ENCODE results near the gene NCAM1.

The NCAM1 gene

DNA sequence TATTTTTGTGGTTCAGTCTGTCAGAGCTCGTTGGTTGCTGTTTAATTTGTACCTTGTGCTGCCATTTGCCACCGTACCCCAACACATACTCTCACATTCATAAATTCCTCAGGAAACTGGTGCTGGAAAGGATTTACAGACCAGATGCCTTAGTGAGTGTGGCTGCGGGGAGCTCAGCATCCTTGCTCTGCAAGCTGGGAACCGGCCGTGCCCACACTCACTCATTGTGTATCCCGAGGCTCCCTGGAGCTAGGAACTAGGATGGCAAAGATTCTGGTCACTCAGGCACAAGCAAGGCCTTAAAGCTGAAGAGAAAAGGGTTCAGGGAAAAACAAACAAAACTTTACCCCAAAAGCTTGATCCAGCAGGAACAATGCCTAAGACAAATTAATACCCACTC is 288.6 kb downstream of the NCAM1 start:
- Histone ChIP-seq H3K9me3 (ENCODE audit: insufficient read depth, low read length, severe bottlenecking) (no peaks in the 10 kb centered on the region), H3K27me3 (ENCODE audit: insufficient read depth, low read length, poor library complexity) (no peaks in the 10 kb centered on the region), H3K4me3 (ENCODE audit: low read depth in 1 of 2, low read length in 2 of 2) (no peak overlapping the region), H4K20me1 (ENCODE audit: insufficient read depth, low read length) (no peaks in the 10 kb centered on the region), H2AFZ (ENCODE audit: low read depth, low read length) (no peak overlapping the region), H3K36me3 (ENCODE audit: insufficient read depth, low read length) (no peaks in the 10 kb centered on the region), H3K4me2 (ENCODE audit: insufficient read depth, low read length) (no peak overlapping the region), H3K9ac (ENCODE audit: low read depth, low read length) (no peak overlapping the region), H3K79me2 (ENCODE audit: insufficient read depth, low read length) (no peaks in the 10 kb centered on the region), H3K4me1 (ENCODE audit: insufficient read depth, low read length) (no peaks in the 10 kb centered on the region), H3K27ac (ENCODE audit: low read length) (no peak overlapping the region)
- no peak for ATAC-seq (ENCODE audit: insufficient read depth, low read depth)
- TF ChIP-seq EZH2 (IDR thresholded peaks at IDR 0.05; ENCODE audit: borderline replicate concordance, low read depth, low read length, severe bottlenecking) = no peak
- TF ChIP-seq CTCF (IDR thresholded peaks at IDR 0.05; ENCODE audit: borderline replicate concordance, extremely low read depth, low read length, poor library complexity, severe bottlenecking) = no peak
- DNase-seq = no peak

- Histone ChIP-seq H3K79me2 (ENCODE audit: insufficient read depth, low read length) (no peaks in the 10 kb centered on the region), H2AFZ (ENCODE audit: low read depth, low read length) (no peak overlapping the region), H4K20me1 (ENCODE audit: insufficient read depth, low read length) (no peaks in the 10 kb centered on the region), H3K27me3 (ENCODE audit: insufficient read depth, low read length, poor library complexity) (no peaks in the 10 kb centered on the region), H3K4me2 (ENCODE audit: insufficient read depth, low read length) (no peak overlapping the region), H3K36me3 (ENCODE audit: insufficient read depth, low read length) (no peaks in the 10 kb centered on the region), H3K9ac (ENCODE audit: low read depth, low read length) (no peak overlapping the region), H3K9me3 (ENCODE audit: insufficient read depth, low read length, severe bottlenecking) (no peaks in the 10 kb centered on the region), H3K4me3 (ENCODE audit: low read depth in 1 of 2, low read length in 2 of 2) (no peak overlapping the region), H3K27ac (ENCODE audit: low read length) (no peak overlapping the region), H3K4me1 (ENCODE audit: insufficient read depth, low read length) (no peaks in the 10 kb centered on the region)
- ATAC-seq (ENCODE audit: insufficient read depth, low read depth) = no peak
- no peak for DNase-seq
- TF ChIP-seq CTCF (IDR thresholded peaks at IDR 0.05; ENCODE audit: borderline replicate concordance, extremely low read depth, low read length, poor library complexity, severe bottlenecking) (no peak), EZH2 (IDR thresholded peaks at IDR 0.05; ENCODE audit: borderline replicate concordance, low read depth, low read length, severe bottlenecking) (no peak)
These were observed 290.1 kb downstream of the NCAM1 start for GRCh38 chr11:113251281-113251680.

DNA sequence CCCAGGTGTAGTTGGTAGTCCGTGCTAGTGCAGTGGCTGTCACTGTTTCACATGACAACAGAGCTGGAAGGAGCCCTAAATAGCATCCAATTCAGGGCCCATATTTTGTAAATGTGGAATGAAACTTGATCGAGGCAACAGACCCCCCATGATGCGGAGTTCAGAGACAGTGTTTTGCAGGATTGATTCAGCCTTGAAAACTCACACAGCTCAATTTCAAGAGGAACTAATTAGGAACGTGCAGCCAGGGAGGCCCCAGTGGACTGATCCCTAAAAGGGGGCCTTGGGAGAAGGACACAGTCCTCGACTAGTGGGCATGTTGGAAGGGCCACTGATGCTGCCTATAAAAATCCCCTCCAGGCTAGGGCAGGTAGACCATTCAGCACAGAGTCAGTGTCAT is 292.2 kb downstream of the NCAM1 start:
- Histone ChIP-seq H3K4me3 (ENCODE audit: low read depth in 1 of 2, low read length in 2 of 2) (no peak overlapping the region), H3K27ac (ENCODE audit: low read length) (no peak overlapping the region), H3K79me2 (ENCODE audit: insufficient read depth, low read length) (no peaks in the 10 kb centered on the region), H3K27me3 (ENCODE audit: insufficient read depth, low read length, poor library complexity) (no peaks in the 10 kb centered on the region), H2AFZ (ENCODE audit: low read depth, low read length) (no peak overlapping the region), H3K9me3 (ENCODE audit: insufficient read depth, low read length, severe bottlenecking) (no peaks in the 10 kb centered on the region), H3K4me2 (ENCODE audit: insufficient read depth, low read length) (no peak overlapping the region), H3K9ac (ENCODE audit: low read depth, low read length) (no peak overlapping the region), H4K20me1 (ENCODE audit: insufficient read depth, low read length) (no peaks in the 10 kb centered on the region), H3K36me3 (ENCODE audit: insufficient read depth, low read length) (no peaks in the 10 kb centered on the region), H3K4me1 (ENCODE audit: insufficient read depth, low read length) (no peaks in the 10 kb centered on the region)
- no peak for DNase-seq
- ATAC-seq (ENCODE audit: insufficient read depth, low read depth) = no peak
- TF ChIP-seq EZH2 (IDR thresholded peaks at IDR 0.05; ENCODE audit: borderline replicate concordance, low read depth, low read length, severe bottlenecking) (no peak), CTCF (IDR thresholded peaks at IDR 0.05; ENCODE audit: borderline replicate concordance, extremely low read depth, low read length, poor library complexity, severe bottlenecking) (no peak)

GRCh38 chr11:113255096-113255495 is 293.9 kb downstream of the NCAM1 start:
- no peak overlapping the region for H2AFZ ChIP-seq (ENCODE audit: low read depth, low read length)
- no peaks in the 10 kb centered on the region for H3K27me3 ChIP-seq (ENCODE audit: insufficient read depth, low read length, poor library complexity)
- no peaks in the 10 kb centered on the region for H3K9me3 ChIP-seq (ENCODE audit: insufficient read depth, low read length, severe bottlenecking)
- TF ChIP-seq EZH2 (IDR thresholded peaks at IDR 0.05; ENCODE audit: borderline replicate concordance, low read depth, low read length, severe bottlenecking) (no peak), CTCF (IDR thresholded peaks at IDR 0.05; ENCODE audit: borderline replicate concordance, extremely low read depth, low read length, poor library complexity, severe bottlenecking) (no peak)
- DNase-seq (no peak), ATAC-seq (ENCODE audit: insufficient read depth, low read depth) (no peak)
- no peaks in the 10 kb centered on the region for H4K20me1 ChIP-seq (ENCODE audit: insufficient read depth, low read length)
- H3K36me3 ChIP-seq (ENCODE audit: insufficient read depth, low read length) = no peaks in the 10 kb centered on the region
- H3K4me2 ChIP-seq (ENCODE audit: insufficient read depth, low read length) = no peak overlapping the region
- H3K4me1 ChIP-seq (ENCODE audit: insufficient read depth, low read length) = no peaks in the 10 kb centered on the region
- no peaks in the 10 kb centered on the region for H3K79me2 ChIP-seq (ENCODE audit: insufficient read depth, low read length)
- H3K4me3 ChIP-seq (ENCODE audit: low read depth in 1 of 2, low read length in 2 of 2) = no peak overlapping the region
- H3K9ac ChIP-seq (ENCODE audit: low read depth, low read length) = no peak overlapping the region
- H3K27ac ChIP-seq (ENCODE audit: low read length) = no peak overlapping the region
